Activated naive CD8-positive, alpha-beta T cell treated with anti-CD3 and anti-CD28 coated beads for 36 hours (primary cell): ENCODE results near the gene EXOC3. TPM values are rescaled to one million over a fixed set of nuclear protein-coding genes. Genes with fewer than 3 reads are reported as not detected.
"Not testable (repeated sequence)": the region's sequence is repeated elsewhere in the genome, so short reads cannot be mapped to it uniquely, and the experiment has no call there.

Experiments used
- DNase-seq: peaks from one replicate; pipeline ENCODE4 v3.0.0; 2021
- H3K27ac Mint-ChIP-seq: one replicate; pipeline ENCODE4 v1.8.0; 2022; ENCODE audit warnings: mild to moderate bottlenecking, moderate library complexity, mixed read lengths
- H3K27me3 Mint-ChIP-seq: one replicate; pipeline ENCODE4 v1.8.0; 2022; ENCODE audit warnings: mild to moderate bottlenecking, mixed read lengths
- H3K36me3 Mint-ChIP-seq: one replicate; pipeline ENCODE4 v1.8.0; 2021; ENCODE audit warnings: mild to moderate bottlenecking, mixed read lengths
- H3K4me1 Mint-ChIP-seq: one replicate; pipeline ENCODE4 v1.8.0; 2021; ENCODE audit warnings: mixed read lengths
- H3K4me3 Mint-ChIP-seq: one replicate; pipeline ENCODE4 v1.8.0; 2022; ENCODE audit warnings: mild to moderate bottlenecking, moderate library complexity, mixed read lengths
- H3K9me3 Mint-ChIP-seq: one replicate; pipeline ENCODE4 v1.8.0; 2022; ENCODE audit warnings: mixed read lengths
- total RNA-seq, 2 experiments: library from RNA; stranded (reverse); gene quantifications; one replicate each; pipeline ENCODE4 v1.2.3, GENCODE V29; 2021

Gene EXOC3
- total RNA-seq, 2 experiments from 2014 or later = 58.2 to 61.2 TPM

- peaks cover 9% of the 10 kb centered on the region for H3K27me3 Mint-ChIP-seq
- no peak overlapping the region for H3K4me3 Mint-ChIP-seq
These were observed 40.2 kb upstream of the EXOC3 start for GRCh38 chr5:402615-403359.

GRCh38 chr5:403995-404394 is 39.0 kb upstream of the EXOC3 start:
- Mint-ChIP-seq H3K9me3 (no peaks in the 10 kb centered on the region), H3K4me1 (peaks cover 38% of the 10 kb centered on the region), H3K27me3 (peaks cover 9% of the 10 kb centered on the region), H3K36me3 (peaks cover 52% of the 10 kb centered on the region), H3K27ac (no peak overlapping the region), H3K4me3 (no peak overlapping the region)
- DNase-seq = no peak

More at GRCh38 chr5:402615-403359, 40.2 kb upstream of the EXOC3 start:
- H3K4me1 Mint-ChIP-seq = peaks cover 42% of the 10 kb centered on the region
- H3K27ac Mint-ChIP-seq = peak overlapping the region; percentile 81
- DNase-seq = no peak
- peaks cover 59% of the 10 kb centered on the region for H3K36me3 Mint-ChIP-seq
- H3K9me3 Mint-ChIP-seq = no peaks in the 10 kb centered on the region

GRCh38 chr5:404666-405241 is 38.2 kb upstream of the EXOC3 start:
- no peak for DNase-seq
- Mint-ChIP-seq H3K9me3 (no peaks in the 10 kb centered on the region), H3K27ac (no peak overlapping the region), H3K4me1 (peaks cover 32% of the 10 kb centered on the region), H3K36me3 (peaks cover 46% of the 10 kb centered on the region), H3K4me3 (no peak overlapping the region), H3K27me3 (peaks cover 9% of the 10 kb centered on the region)

- Mint-ChIP-seq H3K4me3 (no peak overlapping the region), H3K27ac (no peak overlapping the region), H3K27me3 (peaks cover 5% of the 10 kb centered on the region), H3K36me3 (peaks cover 40% of the 10 kb centered on the region), H3K9me3 (no peaks in the 10 kb centered on the region), H3K4me1 (peaks cover 26% of the 10 kb centered on the region)
- no peak for DNase-seq
These were observed 37.6 kb upstream of the EXOC3 start for GRCh38 chr5:405421-405820.

- no peak for DNase-seq
- Mint-ChIP-seq H3K27ac (no peak overlapping the region), H3K9me3 (no peaks in the 10 kb centered on the region), H3K4me3 (no peak overlapping the region), H3K4me1 (peaks cover 26% of the 10 kb centered on the region), H3K36me3 (peaks cover 37% of the 10 kb centered on the region), H3K27me3 (peaks cover 5% of the 10 kb centered on the region)
These were observed 36.9 kb upstream of the EXOC3 start for GRCh38 chr5:406041-406440.

GRCh38 chr5:407051-407450 is 35.9 kb upstream of the EXOC3 start:
- H3K27me3 Mint-ChIP-seq = peaks cover 5% of the 10 kb centered on the region
- no peak for DNase-seq
- H3K4me1 Mint-ChIP-seq = peaks cover 29% of the 10 kb centered on the region
- no peaks in the 10 kb centered on the region for H3K9me3 Mint-ChIP-seq
- H3K4me3 Mint-ChIP-seq = no peak overlapping the region
- peaks cover 29% of the 10 kb centered on the region for H3K36me3 Mint-ChIP-seq
- no peak overlapping the region for H3K27ac Mint-ChIP-seq

- Mint-ChIP-seq H3K4me3 (no peak overlapping the region), H3K9me3 (no peaks in the 10 kb centered on the region), H3K27ac (no peak overlapping the region), H3K36me3 (peaks cover 23% of the 10 kb centered on the region), H3K27me3 (peaks cover 5% of the 10 kb centered on the region), H3K4me1 (peaks cover 29% of the 10 kb centered on the region)
- no peak for DNase-seq
These were observed 35.1 kb upstream of the EXOC3 start for GRCh38 chr5:407801-408268.

GRCh38 chr5:410911-411517 is 32.0 kb upstream of the EXOC3 start:
- DNase-seq = no peak
- Mint-ChIP-seq H3K4me1 (peaks cover 17% of the 10 kb centered on the region), H3K27me3 (no peaks in the 10 kb centered on the region), H3K27ac (peak overlapping the region; percentile 75), H3K4me3 (peak overlapping the region; percentile 30), H3K36me3 (peaks cover 22% of the 10 kb centered on the region), H3K9me3 (no peaks in the 10 kb centered on the region)

- Mint-ChIP-seq H3K4me1 (peaks cover 20% of the 10 kb centered on the region), H3K36me3 (peaks cover 22% of the 10 kb centered on the region), H3K9me3 (no peaks in the 10 kb centered on the region), H3K27ac (peak overlapping the region; percentile 31), H3K4me3 (no peak overlapping the region), H3K27me3 (no peaks in the 10 kb centered on the region)
- DNase-seq = peak; percentile 59
These were observed 31.2 kb upstream of the EXOC3 start for GRCh38 chr5:411728-412127.

- Mint-ChIP-seq H3K4me1 (peaks cover 18% of the 10 kb centered on the region), H3K36me3 (peaks cover 25% of the 10 kb centered on the region)
- not testable (repeated sequence) for DNase-seq, H3K27ac Mint-ChIP-seq, H3K9me3 Mint-ChIP-seq, H3K4me3 Mint-ChIP-seq, H3K27me3 Mint-ChIP-seq
These were observed 27.7 kb upstream of the EXOC3 start for GRCh38 chr5:414991-415927.

GRCh38 chr5:415928-416635 is 26.9 kb upstream of the EXOC3 start:
- no peak overlapping the region for H3K27ac Mint-ChIP-seq
- no peak overlapping the region for H3K4me3 Mint-ChIP-seq
- peaks cover 15% of the 10 kb centered on the region for H3K4me1 Mint-ChIP-seq
- peaks cover 27% of the 10 kb centered on the region for H3K36me3 Mint-ChIP-seq
- no peaks in the 10 kb centered on the region for H3K9me3 Mint-ChIP-seq
- no peak for DNase-seq
- no peaks in the 10 kb centered on the region for H3K27me3 Mint-ChIP-seq

GRCh38 chr5:416636-416960 is 26.4 kb upstream of the EXOC3 start:
- Mint-ChIP-seq H3K27me3 (no peaks in the 10 kb centered on the region), H3K4me1 (peaks cover 12% of the 10 kb centered on the region), H3K27ac (no peak overlapping the region), H3K36me3 (peaks cover 25% of the 10 kb centered on the region), H3K4me3 (no peak overlapping the region), H3K9me3 (no peaks in the 10 kb centered on the region)
- DNase-seq = no peak

- DNase-seq = no peak
- H3K27ac Mint-ChIP-seq = no peak overlapping the region
- no peaks in the 10 kb centered on the region for H3K9me3 Mint-ChIP-seq
- H3K4me3 Mint-ChIP-seq = no peak overlapping the region
- H3K36me3 Mint-ChIP-seq = peaks cover 25% of the 10 kb centered on the region
- H3K27me3 Mint-ChIP-seq = no peaks in the 10 kb centered on the region
- peaks cover 3% of the 10 kb centered on the region for H3K4me1 Mint-ChIP-seq
These were observed 25.4 kb upstream of the EXOC3 start for GRCh38 chr5:417301-418161.
